ENCODE measurements around the gene AIFM2.
"Not testable (repeated sequence)": the region's sequence is repeated elsewhere in the genome, so short reads cannot be mapped to it uniquely, and the experiment has no call there.

The AIFM2 gene

GRCh38 chr10:70145666-70146488, 13.3 kb upstream of the AIFM2 start:
- DNase-seq (ENCODE audit: low read depth), result peak; percentile 37

DNA sequence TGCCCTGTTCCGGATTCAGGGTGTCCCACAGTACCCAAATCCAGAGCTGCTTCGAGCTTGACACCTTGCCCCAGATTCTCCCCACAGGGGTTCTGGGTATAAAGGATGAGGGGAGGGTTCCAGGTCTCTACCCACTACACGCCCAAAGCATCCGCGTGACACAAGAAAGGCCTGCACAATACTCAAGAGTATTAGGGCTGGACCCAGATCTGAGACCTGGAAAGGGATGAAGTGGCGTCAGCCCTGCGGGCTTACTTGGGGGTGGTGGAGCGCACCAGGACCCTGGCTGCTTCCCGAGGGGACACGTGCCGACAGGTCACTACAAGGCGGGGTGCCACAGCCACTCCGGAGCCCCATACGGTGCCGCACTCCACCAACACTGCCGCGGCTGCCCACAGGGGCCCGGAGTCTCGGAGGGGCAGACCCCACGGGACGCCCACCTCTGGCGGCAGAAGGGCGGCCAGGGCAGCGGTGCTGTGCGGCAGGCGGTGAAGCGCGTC, 12.6 kb upstream of the AIFM2 start:
- no peak for DNase-seq (ENCODE audit: low read depth)

DNA sequence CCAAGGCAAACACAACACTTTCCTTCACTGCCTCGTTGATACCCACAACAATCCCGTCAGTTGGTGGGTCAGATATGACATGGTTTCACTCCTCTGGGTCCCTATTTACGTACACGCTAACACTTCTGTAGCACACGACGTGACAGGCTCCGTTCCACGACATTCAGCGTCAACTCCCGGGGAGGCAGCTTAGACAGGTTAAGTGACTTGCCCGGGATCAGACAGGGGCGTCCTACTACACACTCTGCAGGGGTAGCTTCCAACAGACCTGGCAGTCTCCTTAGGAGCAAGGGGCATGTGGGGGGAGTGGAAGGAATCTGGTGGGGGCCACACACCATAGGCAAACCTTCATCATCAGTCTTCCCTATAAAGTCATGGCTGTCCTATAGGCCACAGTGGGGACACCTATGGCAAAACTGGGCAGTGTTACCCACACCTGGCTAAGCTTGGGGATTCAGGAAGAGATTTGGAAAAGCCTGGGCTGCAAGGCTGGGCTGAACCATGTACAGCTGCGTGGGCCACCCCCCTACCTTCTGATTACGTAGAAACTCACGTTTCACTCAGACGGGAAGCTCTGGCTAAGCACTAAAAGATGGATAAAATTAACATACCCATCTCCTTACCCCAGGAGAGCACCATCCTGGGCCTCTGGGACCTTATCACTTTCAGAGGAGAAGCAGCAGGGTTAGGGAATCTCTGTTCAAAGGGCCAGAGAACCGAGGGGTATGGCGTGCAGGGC, 11.9 kb upstream of the AIFM2 start:
- no peak for DNase-seq (ENCODE audit: low read depth)

DNA sequence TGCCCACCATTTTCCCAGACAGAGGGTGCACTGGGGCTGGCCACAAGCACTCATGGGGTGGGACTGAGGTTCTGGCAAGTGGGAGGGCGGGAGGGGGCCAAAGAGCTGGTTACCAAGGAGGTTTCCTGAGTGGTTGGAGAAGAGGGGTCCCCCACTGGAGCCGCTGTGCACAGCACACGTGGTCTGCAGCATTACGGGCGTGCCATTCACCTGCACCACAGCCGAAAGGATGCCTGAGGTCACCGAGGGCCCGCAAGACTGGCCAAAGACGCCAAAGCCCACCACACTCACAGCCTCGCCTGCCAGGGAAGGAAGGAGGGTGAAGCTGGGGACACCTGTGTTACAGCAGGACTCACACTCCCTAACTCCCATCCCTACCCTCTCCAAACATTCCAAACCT, 9.9 kb upstream of the AIFM2 start:
- DNase-seq (ENCODE audit: low read depth), result no peak

DNA sequence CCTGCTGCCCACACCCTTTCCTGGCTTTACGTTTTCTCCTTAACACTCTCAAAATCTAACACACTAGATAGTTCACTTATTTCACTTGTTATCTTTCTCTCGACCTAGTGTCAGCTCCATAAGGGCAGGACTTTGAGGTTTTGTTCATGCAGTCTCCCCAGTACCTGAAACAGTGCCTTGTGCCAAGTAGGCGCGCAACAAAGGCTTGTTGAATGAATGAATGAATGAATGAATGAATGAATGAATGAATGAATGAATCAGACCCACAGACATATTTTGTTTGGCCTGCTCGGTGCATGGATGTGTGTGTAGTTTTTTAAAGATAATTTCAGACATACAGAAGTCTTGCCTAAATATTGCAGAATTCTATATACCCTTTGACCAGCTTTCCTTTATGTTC, 7.7 kb upstream of the AIFM2 start:
- DNase-seq (ENCODE audit: low read depth), result no peak

GRCh38 chr10:70139997-70140250, 7.3 kb upstream of the AIFM2 start:
- DNase-seq (ENCODE audit: low read depth), result no peak

DNA sequence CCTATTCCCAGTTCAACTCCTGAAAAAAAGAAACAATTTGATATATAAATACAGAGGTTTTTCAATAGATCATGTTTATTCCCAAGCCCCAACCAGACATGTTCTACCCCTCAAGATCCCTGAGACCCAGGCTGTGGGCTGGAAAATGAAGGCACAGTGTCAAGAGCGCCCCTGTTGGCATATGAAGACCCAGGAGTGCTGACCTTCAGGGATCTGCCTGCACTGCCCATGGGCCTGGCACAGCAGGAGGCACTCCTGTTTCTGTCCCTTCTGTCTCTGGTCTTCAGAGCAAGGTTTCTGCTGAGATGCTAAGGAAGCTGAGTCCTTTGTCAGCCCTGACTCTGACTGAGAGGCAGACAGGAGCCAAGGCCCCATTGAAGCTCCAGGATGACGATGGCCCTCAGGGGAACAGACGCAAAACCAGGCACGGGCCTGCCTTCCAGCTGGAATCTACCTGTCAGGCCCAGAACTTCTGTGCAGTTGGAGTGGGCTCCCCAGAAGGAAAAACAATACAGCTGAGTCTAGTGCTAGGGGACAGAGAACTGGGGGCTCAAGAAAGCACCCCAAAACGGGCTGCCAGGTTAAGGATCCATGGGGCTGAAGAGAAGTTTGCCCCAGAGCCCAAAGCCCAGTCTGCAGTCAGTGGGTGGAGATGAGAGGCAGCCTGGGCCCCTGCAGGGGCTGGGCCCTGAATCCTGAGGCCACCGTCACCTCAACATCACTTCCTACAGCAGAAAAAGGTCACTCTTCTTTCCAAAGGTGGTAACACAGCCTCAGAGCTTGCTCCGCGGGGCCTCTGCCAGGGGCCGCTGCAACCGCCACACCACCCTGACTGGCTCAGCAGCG, 6.7 kb upstream of the AIFM2 start:
- DNase-seq (ENCODE audit: low read depth), result no peak

DNA sequence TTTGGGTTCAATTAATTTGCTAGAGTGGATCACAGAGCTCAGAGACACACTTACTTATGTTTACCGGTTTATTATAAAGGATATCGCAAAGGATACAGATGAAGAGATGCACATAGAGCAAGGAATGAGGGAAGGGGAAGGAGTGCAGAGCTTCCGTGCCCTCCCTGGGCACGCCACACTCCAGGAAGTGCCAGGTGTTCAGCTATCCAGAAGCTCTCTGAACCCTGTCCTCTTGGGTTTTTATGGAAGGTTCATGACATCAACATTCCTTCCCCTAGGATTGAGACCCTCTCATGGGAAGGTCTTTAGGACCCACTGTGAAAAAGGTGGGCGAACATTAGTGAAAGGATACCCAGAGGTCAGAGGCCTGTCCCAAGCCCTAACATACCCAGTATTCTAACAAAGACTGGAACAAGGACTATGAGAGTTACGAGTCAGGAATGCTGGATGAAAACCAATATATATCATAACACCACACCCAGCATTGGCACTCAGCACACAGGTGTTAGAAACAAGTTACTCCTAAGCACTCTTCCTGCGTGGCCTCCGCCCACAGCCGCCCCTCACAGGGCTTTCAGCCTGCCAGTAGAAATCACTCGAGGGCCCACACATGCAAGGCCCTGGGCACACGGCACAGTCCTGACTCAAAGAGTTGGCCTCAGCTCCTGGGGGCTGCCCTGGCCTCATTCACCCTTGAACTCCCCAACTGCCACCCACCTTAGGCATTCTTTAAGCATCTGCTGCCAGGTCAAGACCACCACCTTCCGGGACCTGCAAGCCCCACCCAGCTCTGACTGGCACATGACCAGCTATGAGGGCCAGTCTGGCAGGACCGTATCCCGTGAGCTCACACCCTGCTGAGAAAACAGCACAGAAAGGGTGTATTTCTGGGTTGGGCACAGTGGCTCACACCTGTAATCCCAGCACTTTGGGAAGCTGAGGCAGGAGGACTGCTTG, 5.6 kb upstream of the AIFM2 start:
- DNase-seq (ENCODE audit: low read depth), result no peak

- DNase-seq (ENCODE audit: low read depth), result no peak
Observed at GRCh38 chr10:70137135-70137534, 4.5 kb upstream of the AIFM2 start.

DNA sequence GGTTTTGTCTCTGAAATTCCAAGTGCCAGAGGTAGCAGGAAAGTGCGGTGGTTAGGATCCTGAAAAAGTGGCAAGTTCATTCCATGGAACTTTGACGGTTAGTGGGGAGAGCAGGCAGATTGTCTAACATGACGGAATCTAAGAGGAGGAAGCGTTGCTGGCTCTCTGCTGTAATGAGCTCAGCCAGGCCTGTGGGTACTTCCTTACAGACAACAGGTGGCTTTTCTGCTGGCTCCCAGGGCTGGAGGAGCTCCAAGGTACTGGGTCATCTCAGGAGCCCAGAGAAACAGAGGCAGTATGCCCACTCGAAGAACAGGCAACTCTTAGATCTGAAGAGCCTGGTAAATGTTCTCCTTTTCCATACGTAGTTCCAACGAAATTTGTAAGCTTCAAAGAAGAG, 3.1 kb upstream of the AIFM2 start:
- no peak for DNase-seq (ENCODE audit: low read depth)

DNA sequence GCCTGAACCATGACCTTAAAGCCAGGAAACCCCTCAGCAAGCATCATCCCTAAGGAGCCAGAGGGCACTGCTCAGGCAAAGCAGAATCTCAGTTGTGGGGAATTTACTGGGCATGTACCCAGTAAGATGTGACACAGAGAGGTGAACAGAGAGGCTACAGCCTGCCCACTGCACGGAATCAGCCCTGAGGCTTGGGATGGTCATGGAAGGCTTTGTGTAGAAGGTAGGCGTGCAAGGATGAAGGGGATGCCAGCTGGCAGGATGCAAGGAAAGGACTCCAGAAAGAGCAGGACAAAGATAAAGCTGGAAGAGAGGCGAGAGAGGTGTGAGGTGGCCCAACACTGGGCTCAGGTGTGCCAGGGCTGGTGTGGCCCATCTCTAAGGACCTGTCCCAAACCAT, 2.4 kb upstream of the AIFM2 start:
- no peak for DNase-seq (ENCODE audit: low read depth)

DNA sequence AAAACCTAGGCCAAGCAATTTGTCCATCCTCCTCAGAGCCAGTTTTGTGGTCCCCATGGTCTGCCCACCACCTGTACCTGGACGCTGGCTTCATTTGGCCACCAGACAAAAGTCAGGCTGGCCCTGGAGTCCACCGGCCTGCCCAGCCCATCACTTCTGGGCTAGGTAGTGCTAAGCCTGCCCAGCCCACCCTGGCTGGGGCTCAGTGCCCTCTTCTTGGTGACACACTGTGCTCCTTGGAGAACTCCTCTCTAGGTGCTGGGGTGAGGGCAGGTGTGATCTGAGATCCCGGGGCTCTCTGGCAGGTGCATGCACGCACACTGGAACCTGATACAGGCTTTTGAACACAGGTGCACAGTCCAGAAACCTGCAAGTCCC, 1.1 kb downstream of the AIFM2 start:
- DNase-seq (ENCODE audit: low read depth), result no peak

DNA sequence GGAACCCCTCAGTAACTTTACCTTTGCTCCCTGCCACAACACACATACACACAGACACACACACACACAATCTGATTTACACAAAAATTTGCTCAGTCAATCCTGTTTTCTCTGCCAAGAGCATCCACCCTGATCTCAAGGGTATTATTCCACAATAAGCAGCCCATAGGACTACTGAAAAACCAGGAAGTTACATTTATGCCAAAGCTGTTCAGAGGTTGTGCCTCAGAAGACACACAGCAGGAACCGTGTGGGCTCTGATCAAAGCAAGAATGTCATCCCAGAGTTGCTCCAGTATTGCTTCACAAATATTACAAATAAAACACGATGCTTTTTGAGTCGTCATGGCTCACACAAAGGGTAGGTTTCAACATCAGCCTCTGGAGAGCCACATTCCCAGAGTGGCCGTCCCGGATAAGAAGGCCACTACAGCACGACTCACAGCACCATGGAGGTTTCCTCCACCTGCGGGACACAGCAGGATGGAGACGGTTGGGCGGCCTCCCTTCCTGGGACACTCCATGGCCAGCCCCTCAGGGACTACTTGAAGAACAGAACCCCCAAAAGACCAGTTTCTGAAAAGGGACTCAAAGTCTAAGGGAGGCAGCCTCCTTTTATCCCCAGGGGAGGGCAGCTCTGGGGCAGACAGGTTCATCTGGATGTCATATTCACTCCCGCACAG, 1.6 kb downstream of the AIFM2 start:
- no peak for DNase-seq (ENCODE audit: low read depth)

- no peak for DNase-seq (ENCODE audit: low read depth)
Observed at GRCh38 chr10:70126700-70127395, 5.8 kb downstream of the AIFM2 start.

DNA sequence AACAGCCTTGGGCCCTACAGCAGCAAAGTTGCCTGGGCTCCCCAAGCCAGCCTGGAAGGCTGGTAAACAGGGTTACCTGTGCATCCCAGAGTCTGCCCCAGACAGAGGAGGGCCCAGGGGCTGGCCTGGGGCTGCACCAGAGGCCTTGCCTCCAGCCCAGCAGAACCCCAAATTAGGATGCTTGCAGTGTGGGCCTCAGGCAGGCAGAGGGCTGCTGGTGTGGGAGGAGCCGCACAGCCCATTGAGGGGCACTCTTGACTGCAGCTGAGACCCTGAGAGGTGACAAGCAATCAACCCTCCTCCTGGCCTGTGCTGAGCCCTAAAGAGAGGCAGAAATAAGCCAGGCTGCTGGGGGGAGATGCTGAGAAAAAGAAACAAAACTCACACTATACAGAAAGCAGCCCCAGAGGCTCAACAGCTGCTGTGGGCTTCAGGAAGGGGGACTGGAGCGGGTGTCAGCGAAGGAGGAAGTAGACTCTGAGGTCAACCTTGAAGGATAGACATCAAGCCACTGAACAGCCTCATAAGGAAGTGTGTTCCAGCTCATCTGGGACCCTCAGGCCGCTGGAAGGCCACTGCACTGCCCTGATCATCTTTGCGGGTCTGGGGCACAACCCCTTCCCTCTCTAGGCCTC, 6.6 kb downstream of the AIFM2 start:
- DNase-seq (ENCODE audit: low read depth), result no peak

DNA sequence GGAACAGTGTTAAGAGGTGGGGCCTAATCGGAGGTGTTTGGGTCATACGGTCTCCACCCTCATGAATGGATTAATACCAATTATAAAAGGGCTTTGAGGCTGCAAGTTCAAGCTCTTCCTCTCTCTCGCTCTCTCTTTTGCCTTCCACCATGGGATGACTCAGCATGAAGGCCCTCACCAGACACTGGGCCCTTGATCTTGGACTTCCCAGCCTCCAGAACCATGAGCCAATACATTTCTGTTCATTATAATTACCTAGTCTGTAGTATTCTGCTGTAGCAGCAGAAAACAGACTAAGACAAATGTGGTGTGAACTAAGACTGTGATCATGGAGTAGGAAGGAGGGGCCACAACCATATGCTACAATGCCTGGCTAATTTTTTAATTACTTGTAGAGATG, 7.7 kb downstream of the AIFM2 start:
- DNase-seq (ENCODE audit: low read depth), result no peak

- no peak for DNase-seq (ENCODE audit: low read depth)
Observed at GRCh38 chr10:70124415-70124814, 8.2 kb downstream of the AIFM2 start.

GRCh38 chr10:70123817-70124216, 8.8 kb downstream of the AIFM2 start:
- DNase-seq (ENCODE audit: low read depth), result no peak

DNA sequence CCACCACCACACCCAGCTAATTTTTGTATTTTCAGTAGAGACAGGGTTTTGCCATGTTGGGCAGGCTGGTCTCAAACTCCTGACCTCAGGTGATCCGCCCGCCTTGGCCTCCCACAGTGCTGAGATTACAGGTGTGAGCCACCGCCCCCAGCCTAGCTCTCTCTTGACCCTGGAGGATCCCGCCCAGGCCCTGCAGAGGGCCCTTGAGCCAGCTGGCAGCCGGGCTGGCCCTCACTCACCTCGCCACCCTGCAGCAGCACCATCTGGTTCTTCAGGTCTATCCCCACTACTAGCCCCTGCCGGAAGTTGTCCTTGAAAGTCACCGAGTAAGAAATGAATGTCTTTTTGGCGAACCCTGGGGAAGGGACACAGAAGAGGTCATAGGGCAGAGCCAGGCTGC, 9.5 kb downstream of the AIFM2 start:
- DNase-seq (ENCODE audit: low read depth), result not testable (repeated sequence)

DNA sequence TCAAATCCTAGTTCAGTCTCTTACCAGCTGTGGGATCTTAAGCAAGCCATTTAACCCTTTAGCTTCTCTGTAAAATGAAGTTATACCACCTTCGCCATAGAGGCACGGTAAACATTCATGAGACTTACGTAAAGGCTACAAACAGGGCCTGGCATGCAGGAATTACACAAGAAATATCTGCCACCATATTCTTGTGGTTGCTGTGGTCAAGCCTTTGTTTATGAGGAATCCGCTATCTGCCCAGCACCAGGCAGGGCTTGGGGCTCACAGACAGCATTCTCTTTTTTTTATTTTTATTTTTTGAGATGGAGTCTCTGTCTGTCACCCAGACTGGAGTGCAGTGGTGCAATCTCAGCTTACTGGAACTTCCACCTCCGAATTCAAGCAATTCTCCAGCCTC, 9.9 kb downstream of the AIFM2 start:
- no peak for DNase-seq (ENCODE audit: low read depth)

Data from stimulated activated CD8-positive, alpha-beta memory T cell treated with anti-CD3 and anti-CD28 coated beads, Interleukin-7, amount 100 ng/mL, for 24 hours (primary cell).